Loucy (cell line): ENCODE results near the gene EIF2D.

Experiments used
- CTCF ChIP-seq: fragments of 200-600 bp; sonication (generic); conservative IDR thresholded peaks from 2 replicates; pipeline ENCODE4 v1.5.1; 2014; ENCODE audit warnings: mild to moderate bottlenecking, antibody characterized with exemption, low read length
- EZH2phosphoT487 ChIP-seq: fragments of 200-600 bp; IDR thresholded peaks from 2 replicates; pipeline ENCODE4 v1.6.1; 2018; ENCODE audit warnings: antibody characterized with exemption, mild to moderate bottlenecking, moderate library complexity, borderline replicate concordance

- TF ChIP-seq CTCF (no peak), EZH2phosphoT487 (no peak)
Measured at GRCh38 chr1:206547104-206547503, 65.2 kb downstream of the EIF2D start.
